GM12892 (cell line): ENCODE results near the gene CPXM1.
"Not testable (repeated sequence)": the region's sequence is repeated elsewhere in the genome, so short reads cannot be mapped to it uniquely, and the experiment has no call there.

Experiments
- DNase-seq: peaks from one replicate; pipeline ENCODE4 v3.0.0; 2011; ENCODE audit not compliant: insufficient read length
- FAIRE-seq: peaks from 2 replicates; lab custom pipeline; 2011; peaks lifted over from hg19 to GRCh38; lab: Jason Lieb, UNC
- POLR2A ChIP-seq: IDR thresholded peaks from 2 replicates; pipeline ENCODE4 v1.6.1; 2011; ENCODE audit warnings: low read depth, low read length, control low read depth
- POLR2AphosphoS5 ChIP-seq: IDR thresholded peaks from 2 replicates; pipeline ENCODE4 v1.6.1; 2011; ENCODE audit warnings: low read depth, low read length, control low read depth
- TAF1 ChIP-seq: IDR thresholded peaks from 2 replicates; pipeline ENCODE4 v1.6.1; 2011; ENCODE audit warnings: low read depth, mild to moderate bottlenecking, control low read depth, low read length, borderline replicate concordance

Gene CPXM1

DNA sequence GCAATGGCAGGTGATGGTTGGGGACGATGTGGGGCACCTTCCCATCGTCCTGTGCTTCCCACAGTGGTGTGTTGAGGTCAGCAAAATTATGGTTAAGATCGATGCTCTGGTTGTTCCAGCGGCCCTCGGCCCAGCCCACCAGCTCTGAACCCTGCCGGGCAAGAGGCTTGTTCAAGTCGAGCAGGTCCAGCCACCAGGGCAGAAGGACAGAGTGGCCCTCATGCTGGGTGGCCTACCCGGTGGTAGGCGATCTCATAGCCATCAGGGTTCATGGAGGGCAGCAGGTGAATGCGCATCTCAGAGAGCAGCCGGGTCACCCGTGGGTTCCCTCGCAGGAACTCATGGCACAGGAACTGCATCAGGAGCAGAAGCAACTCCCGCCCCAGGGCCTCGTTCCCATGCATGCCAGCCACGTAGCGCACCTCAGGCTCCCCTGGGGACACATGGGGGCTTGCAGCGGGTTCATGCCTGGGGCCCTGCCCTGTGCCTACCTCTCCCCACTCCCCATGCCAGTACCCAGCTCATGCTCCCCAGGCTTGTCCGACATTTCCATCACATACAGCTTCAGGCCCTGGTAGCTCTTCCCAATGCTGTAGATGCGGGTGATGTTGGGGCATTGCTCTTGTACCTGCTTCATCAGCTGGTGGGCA is 4.3 kb downstream of the CPXM1 start:
- TF ChIP-seq POLR2AphosphoS5 (no peak), TAF1 (no peak), POLR2A (no peak)
- no peak for DNase-seq
- no peak for FAIRE-seq

DNA sequence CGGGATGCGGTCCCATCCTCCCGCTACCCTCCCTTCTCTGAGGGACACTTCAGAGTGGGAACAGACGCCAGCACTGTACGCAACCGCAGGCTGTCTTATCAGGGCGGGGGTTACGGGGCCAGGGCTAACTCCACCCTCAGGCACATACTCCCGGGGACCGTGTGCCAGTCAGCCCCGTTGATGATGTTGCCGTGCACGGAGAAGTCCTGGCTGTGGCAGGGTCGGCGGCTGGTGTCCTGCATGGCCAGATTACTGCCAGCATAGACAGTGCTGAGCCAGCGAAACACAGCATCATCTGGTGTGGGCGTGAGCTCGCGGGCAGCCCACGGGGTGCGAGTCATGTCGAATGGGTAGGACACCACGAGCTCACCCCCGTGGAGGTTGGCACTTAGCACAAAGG is 5.0 kb downstream of the CPXM1 start:
- FAIRE-seq (no peak), DNase-seq (no peak)
- no peak for TF ChIP-seq TAF1
- no peak for TF ChIP-seq POLR2AphosphoS5
- TF ChIP-seq POLR2A, result no peak

DNA sequence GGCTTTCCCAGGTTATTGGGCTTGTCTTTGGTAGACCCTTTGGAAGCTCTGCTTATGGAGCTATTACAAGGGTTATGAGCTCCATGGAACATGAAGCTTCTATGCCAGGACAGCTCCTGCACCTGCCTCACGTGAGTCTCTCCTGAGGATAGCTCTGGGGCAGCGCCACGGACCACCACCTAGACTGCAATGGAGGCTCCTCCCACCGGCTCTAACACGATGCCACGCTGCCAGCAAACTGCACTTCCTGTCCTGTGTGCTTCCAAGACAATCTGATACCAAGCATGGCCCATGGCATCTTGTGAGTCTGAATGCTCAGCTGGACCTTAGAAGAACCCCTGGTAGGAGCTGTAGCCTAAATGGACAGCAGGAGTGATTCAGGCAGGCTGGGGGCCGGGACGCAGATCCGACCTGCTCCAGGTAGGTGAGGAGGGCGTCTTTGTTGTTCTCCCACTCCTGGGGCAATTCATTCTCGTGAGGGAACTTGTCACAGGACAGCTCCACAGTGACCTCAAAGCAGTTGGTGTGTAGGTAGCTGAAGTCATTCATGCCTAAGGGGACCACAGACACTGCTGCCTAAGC is 5.5 kb downstream of the CPXM1 start:
- FAIRE-seq (no peak), DNase-seq (no peak)
- TF ChIP-seq POLR2A, result no peak
- TF ChIP-seq POLR2AphosphoS5, result no peak
- TF ChIP-seq TAF1, result no peak

DNA sequence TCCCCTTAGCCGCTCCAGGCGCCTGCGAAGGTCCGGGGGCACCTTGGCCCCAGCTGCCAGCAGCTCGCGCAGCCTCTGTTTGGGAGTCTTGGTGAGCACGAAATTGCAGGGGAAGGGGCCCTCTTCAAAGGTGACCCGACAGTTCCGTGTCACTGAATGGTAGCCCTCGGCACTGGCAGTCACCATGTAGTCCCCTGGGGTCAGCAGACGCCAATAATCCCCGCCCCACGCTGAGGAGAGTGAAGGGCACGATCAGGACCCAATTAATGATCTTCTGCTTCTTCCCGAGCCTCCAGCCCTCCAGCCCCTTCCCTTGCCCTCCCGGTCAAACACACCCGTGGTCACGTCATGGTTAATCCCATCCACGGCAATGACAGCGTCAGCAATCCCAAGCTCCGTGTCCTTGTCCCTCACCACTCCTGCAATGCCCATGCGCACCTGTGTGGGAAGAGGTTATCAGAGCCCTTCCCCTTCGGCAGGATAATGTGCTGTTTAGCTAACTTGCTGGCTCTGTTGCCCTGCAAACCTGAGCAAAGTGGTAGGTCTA is 6.2 kb downstream of the CPXM1 start:
- no peak for DNase-seq
- FAIRE-seq, result no peak
- TF ChIP-seq TAF1, result no peak
- no peak for TF ChIP-seq POLR2AphosphoS5
- no peak for TF ChIP-seq POLR2A

DNA sequence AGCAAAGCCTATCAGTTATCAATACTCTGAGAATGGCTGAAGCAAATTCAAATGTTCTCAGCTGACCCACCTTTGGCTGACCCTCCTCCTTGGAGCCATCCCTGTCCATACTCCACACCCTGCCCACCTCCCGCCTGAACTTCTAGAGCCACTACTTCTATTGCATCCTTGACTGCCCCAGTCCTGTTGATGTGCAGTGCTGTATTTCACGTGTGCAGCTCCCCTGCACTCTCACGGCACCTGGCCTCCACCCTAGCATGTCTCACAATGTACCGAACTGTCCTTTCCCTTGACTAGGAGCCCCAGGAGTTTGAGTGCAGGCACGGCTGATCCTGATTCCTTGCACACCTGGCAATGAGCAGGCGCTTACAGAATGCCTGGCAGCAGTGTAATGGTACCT is 7.0 kb downstream of the CPXM1 start:
- FAIRE-seq, result no peak
- DNase-seq, result no peak
- TF ChIP-seq POLR2A, result no peak
- TF ChIP-seq POLR2AphosphoS5, result no peak
- TF ChIP-seq TAF1, result no peak

DNA sequence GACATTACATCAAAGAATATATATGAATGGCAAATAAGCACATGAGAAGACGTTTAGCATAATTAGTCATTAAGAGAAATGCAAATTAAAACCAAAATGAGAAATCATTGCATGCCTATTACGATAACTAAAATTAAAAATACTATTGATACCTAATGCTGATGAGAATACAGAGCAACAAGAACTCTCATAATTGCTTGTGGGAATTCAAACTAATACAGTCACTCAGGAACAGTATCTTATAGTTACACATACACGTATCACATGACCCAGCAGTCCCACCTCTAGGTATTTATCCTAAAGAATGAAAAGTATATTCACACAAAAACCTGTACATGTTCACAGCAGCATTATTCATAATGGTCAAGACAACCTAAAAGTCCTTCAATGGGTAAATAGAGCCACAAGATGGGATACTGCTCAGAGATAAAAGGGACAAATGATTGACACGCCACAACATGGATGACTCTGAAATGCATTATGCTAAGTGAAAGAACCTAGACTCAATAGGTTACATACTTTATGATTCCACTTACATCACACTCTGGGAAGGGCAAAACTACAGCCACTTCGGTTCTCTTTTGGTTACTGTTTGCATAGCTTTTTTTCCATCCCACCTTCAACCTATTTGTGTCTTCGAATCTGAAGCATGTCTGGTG is 16.4 kb downstream of the CPXM1 start:
- no peak for DNase-seq
- no peak for FAIRE-seq
- TF ChIP-seq TAF1, result no peak
- no peak for TF ChIP-seq POLR2A

DNA sequence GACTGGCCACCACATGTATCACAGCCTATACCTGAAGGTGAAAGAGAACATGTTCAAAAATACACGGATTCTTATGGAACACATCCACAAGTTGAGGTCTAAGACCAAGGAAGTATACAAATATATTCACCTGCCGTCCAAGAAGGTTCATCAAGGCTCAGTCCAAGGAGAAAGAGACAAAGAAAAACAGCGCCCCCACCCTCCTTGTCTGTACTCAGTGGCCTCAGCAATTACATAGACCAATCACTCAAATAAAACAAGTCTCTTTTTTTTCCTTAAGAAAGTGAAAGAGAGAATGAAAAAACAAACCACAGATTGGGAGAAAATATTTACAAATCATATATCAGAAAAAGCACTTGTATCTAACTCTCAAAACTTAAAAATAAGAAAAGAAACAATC is 19.5 kb downstream of the CPXM1 start:
- TF ChIP-seq POLR2A (no peak), TAF1 (no peak), POLR2AphosphoS5 (no peak)
- no peak for FAIRE-seq

DNA sequence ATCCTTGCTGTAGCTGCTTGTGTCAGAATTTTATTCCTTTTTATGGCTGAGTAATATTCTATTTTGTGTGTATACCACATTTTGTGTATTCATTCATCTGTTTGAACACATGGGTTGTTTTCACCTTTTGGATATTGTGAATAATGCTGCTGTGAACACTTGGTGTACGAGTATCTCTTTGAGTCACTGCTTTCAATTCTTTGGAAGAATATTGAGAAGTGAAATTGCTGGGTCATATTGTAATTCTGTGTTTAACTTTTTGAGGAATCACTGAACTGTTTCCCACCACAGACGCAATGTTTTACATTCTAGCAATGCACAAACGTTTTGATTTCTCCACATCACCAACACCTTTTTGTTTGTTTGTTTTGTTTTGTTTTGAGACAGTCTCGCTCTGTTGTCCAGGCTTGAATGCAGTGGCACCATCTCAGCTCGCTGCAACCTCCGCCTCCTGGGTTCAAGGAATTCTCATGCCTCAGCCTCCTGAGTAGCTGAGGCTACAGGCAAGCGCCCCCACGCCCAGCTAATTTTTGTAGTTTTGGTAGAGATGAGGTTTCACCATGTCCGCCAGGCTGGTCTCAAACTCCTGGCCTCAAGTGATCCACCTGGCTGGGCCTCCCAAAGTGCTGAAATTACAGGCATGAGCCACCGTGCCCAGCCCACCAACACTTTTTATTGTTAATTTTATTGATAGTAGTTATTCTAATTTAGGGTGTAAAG is 21.7 kb downstream of the CPXM1 start:
- TF ChIP-seq POLR2AphosphoS5, result no peak
- no peak for TF ChIP-seq POLR2A
- no peak for TF ChIP-seq TAF1
- DNase-seq (no peak), FAIRE-seq (no peak)

More for the DNA sequence above, 19.5 kb downstream of the CPXM1 start:
- DNase-seq, result no peak

DNA sequence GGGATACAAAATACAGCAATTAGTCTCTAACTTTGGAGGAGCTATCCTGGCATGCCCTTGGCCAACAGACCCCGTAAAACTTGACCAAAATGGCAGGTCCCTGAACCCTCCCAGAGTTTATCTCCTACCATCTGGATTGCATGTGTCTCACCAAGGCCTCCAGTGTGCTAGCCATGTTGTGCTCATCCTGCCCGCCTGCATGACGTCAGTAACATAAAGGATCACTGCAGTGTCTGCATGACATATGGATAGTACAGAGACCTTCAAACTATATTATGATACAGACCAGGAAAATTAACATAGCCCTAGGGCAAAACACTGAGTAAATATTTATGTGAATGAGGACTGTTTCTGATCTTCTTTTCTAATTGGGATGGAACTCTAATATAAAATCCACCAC is 25.3 kb downstream of the CPXM1 start:
- FAIRE-seq (no peak), DNase-seq (no peak)
- TF ChIP-seq POLR2AphosphoS5 (no peak), TAF1 (no peak), POLR2A (no peak)

DNA sequence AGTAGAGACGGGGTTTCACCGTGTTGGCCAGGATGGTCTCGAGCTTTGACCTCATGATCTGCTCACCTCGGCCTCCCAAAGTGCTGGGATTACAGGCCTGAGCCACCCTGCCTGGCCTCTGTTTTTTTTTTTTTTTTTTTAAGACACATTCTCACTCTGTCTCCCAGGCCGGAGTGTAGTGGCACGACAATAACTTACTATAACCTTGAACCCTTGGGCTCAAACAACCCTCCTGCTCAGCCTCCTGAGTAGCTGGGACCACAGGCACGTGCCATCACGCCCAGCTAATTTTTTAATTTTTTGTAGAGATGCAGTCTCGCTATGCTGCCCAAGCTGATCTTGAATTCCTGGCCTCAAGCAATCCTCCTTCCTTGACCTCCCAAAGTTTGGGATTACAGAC is 26.6 kb downstream of the CPXM1 start:
- TF ChIP-seq POLR2AphosphoS5, result no peak
- no peak for TF ChIP-seq POLR2A
- TF ChIP-seq TAF1, result no peak
- no peak for FAIRE-seq

DNA sequence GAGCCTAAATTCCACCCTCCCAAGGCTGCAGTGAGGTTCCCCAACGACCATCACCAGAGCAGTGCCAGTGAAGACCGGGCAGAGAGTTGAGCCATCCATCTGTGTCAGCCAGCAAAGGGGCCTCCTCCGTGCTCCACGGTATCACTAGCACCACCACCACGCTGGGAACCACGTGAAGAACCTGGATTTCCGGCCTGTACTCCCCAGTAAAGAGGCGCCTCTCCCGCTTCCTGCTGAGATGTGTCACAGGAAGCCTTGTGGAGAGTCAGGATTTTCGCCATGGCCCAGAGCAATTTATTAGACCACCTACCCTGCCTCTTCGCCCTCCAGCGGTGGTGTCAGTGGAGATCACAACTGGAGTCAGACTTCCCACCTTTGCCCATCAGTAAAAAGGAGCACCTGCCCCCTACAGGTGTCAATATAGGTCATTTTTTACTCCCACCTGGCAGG is 28.8 kb downstream of the CPXM1 start:
- no peak for TF ChIP-seq TAF1
- no peak for TF ChIP-seq POLR2A
- TF ChIP-seq POLR2AphosphoS5, result no peak
- no peak for DNase-seq
- no peak for FAIRE-seq

More for the DNA sequence above, 26.6 kb downstream of the CPXM1 start:
- no peak for DNase-seq

DNA sequence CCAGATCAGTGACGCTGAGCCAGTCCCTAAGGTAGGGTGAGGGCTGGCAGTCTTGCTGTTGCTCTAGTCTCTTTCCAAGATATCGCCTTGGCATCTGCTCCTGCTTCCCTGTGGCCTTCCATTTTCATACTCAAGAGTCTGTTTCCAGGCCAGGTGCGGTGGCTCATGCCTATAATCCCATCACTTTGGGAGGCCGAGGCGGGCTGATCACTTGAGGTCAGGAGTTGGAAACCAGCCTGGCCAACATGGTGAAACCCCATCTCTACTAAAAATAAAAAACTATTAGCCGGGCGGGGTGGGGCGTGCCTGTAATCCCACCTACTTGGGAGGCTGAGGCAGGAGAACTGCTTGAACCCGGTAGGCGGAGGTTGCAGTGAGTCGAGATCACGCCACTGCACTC is 30.3 kb downstream of the CPXM1 start:
- not testable (repeated sequence) for DNase-seq, FAIRE-seq
